HG02852 (cell line): Measurements from ENCODE around the gene AFAP1L1.

Experiments
- ATAC-seq: cut with Tn5 transposase; IDR thresholded peaks from one replicate; pipeline ENCODE4 v1.9.1; 2021; ENCODE audit warnings: mild to moderate bottlenecking, moderate library complexity; ENCODE audit not compliant: unreplicated experiment

AFAP1L1 gene

GRCh38 chr5:149310947-149311658, 39.4 kb downstream of the AFAP1L1 start:
- no peak for ATAC-seq

GRCh38 chr5:149313151-149313841, 41.6 kb downstream of the AFAP1L1 start:
- no peak for ATAC-seq

GRCh38 chr5:149314571-149315111, 43.0 kb downstream of the AFAP1L1 start:
- ATAC-seq, result no peak

- ATAC-seq, result no peak
Measured at GRCh38 chr5:149315753-149316152, 44.1 kb downstream of the AFAP1L1 start.

GRCh38 chr5:149317281-149318048, 45.8 kb downstream of the AFAP1L1 start:
- ATAC-seq, result peak; percentile 59

- no peak for ATAC-seq
Measured at GRCh38 chr5:149319174-149319573, 47.5 kb downstream of the AFAP1L1 start.

GRCh38 chr5:149320791-149321330, 49.2 kb downstream of the AFAP1L1 start:
- ATAC-seq, result no peak

GRCh38 chr5:149322518-149322917, 50.9 kb downstream of the AFAP1L1 start:
- no peak for ATAC-seq

- no peak for ATAC-seq
Measured at GRCh38 chr5:149323210-149323609, 51.6 kb downstream of the AFAP1L1 start.

GRCh38 chr5:149323621-149324205, 52.1 kb downstream of the AFAP1L1 start:
- ATAC-seq, result no peak

GRCh38 chr5:149324641-149325040, 53.0 kb downstream of the AFAP1L1 start:
- no peak for ATAC-seq

GRCh38 chr5:149325166-149325735, 53.6 kb downstream of the AFAP1L1 start:
- ATAC-seq, result no peak

- ATAC-seq, result no peak
Measured at GRCh38 chr5:149325894-149326293, 54.2 kb downstream of the AFAP1L1 start.

- ATAC-seq, result no peak
Measured at GRCh38 chr5:149326611-149327010, 55.0 kb downstream of the AFAP1L1 start.

- ATAC-seq, result no peak
Measured at GRCh38 chr5:149328177-149328576, 56.5 kb downstream of the AFAP1L1 start.

GRCh38 chr5:149333711-149334443, 62.2 kb downstream of the AFAP1L1 start:
- ATAC-seq, result no peak

- ATAC-seq, result no peak
Measured at GRCh38 chr5:149337736-149338135, 66.1 kb downstream of the AFAP1L1 start.

- ATAC-seq, result no peak
Measured at GRCh38 chr5:149338364-149338763, 66.7 kb downstream of the AFAP1L1 start.

GRCh38 chr5:149340920-149341319, 69.3 kb downstream of the AFAP1L1 start:
- no peak for ATAC-seq

- no peak for ATAC-seq
Measured at GRCh38 chr5:149341876-149342275, 70.2 kb downstream of the AFAP1L1 start.
